HG03520 (cell line): ENCODE results near the gene GPR141.

Experiments
- ATAC-seq: cut with Tn5 transposase; IDR thresholded peaks from one replicate; pipeline ENCODE4 v1.9.1; 2021; ENCODE audit warnings: mild to moderate bottlenecking, moderate library complexity; ENCODE audit not compliant: unreplicated experiment

The GPR141 gene

GRCh38 chr7:37729181-37729580 lies 45.6 kb downstream of the GPR141 start:
- no peak for ATAC-seq

GRCh38 chr7:37730501-37730900 lies 46.9 kb downstream of the GPR141 start:
- ATAC-seq: no peak

GRCh38 chr7:37732253-37732652 lies 48.7 kb downstream of the GPR141 start:
- ATAC-seq: peak; percentile 79

- no peak for ATAC-seq
Observed at GRCh38 chr7:37732888-37733287, 49.3 kb downstream of the GPR141 start.

GRCh38 chr7:37735196-37735595 lies 51.6 kb downstream of the GPR141 start:
- ATAC-seq: no peak

GRCh38 chr7:37738321-37738720 lies 54.8 kb downstream of the GPR141 start:
- ATAC-seq: no peak

GRCh38 chr7:37740398-37740797 lies 56.8 kb downstream of the GPR141 start:
- no peak for ATAC-seq

- no peak for ATAC-seq
Observed at GRCh38 chr7:37741776-37742175, 58.2 kb downstream of the GPR141 start.

- ATAC-seq: no peak
Observed at GRCh38 chr7:37751096-37751495, 67.5 kb downstream of the GPR141 start.

- ATAC-seq: no peak
Observed at GRCh38 chr7:37753398-37754050, 70.0 kb downstream of the GPR141 start.

GRCh38 chr7:37756797-37757551 lies 73.4 kb downstream of the GPR141 start:
- no peak for ATAC-seq

GRCh38 chr7:37757563-37757962 lies 74.0 kb downstream of the GPR141 start:
- no peak for ATAC-seq

GRCh38 chr7:37758501-37759045 lies 75.0 kb downstream of the GPR141 start:
- no peak for ATAC-seq

- no peak for ATAC-seq
Observed at GRCh38 chr7:37759526-37759925, 76.0 kb downstream of the GPR141 start.

- ATAC-seq: no peak
Observed at GRCh38 chr7:37765421-37765829, 81.9 kb downstream of the GPR141 start.

- peak; percentile 79 for ATAC-seq
Observed at GRCh38 chr7:37765872-37766525, 82.4 kb downstream of the GPR141 start.

GRCh38 chr7:37768611-37769010 lies 85.0 kb downstream of the GPR141 start:
- no peak for ATAC-seq

- no peak for ATAC-seq
Observed at GRCh38 chr7:37769291-37769690, 85.7 kb downstream of the GPR141 start.

GRCh38 chr7:37769726-37770125 lies 86.2 kb downstream of the GPR141 start:
- ATAC-seq: no peak

- ATAC-seq: no peak
Observed at GRCh38 chr7:37770838-37771237, 87.3 kb downstream of the GPR141 start.

GRCh38 chr7:37771342-37771741 lies 87.8 kb downstream of the GPR141 start:
- no peak for ATAC-seq

GRCh38 chr7:37771801-37772200 lies 88.2 kb downstream of the GPR141 start:
- ATAC-seq: no peak
